HG03159 (cell line): ENCODE measurements around the gene SCN2A.
A peak's percentile ranks its signal among the peaks of the same experiment; 100 is the strongest.

Experiments used
- ATAC-seq: cut with Tn5 transposase; IDR thresholded peaks from one replicate; pipeline ENCODE4 v1.9.1; 2021; ENCODE audit warnings: mild to moderate bottlenecking, moderate library complexity; ENCODE audit not compliant: unreplicated experiment

Gene SCN2A

DNA sequence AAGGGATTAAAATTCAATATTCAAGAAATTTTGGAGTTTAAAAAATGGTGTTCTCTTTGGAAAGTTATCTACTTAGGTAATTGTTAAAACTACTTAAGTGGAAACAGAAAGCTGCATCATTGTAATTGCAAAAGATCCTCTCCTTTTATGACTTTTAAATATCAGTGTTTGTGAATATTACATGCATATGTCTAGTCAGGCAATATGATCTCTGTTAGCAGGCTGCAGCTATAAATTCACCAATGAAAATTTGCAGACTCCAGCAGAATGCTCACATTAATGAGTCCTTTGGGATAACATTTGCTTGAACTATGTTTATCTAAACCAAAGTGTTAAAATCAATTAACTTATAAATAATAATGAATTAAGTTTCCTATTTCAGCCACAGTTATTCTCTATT, 171.1 kb downstream of the SCN2A start:
- no peak for ATAC-seq

DNA sequence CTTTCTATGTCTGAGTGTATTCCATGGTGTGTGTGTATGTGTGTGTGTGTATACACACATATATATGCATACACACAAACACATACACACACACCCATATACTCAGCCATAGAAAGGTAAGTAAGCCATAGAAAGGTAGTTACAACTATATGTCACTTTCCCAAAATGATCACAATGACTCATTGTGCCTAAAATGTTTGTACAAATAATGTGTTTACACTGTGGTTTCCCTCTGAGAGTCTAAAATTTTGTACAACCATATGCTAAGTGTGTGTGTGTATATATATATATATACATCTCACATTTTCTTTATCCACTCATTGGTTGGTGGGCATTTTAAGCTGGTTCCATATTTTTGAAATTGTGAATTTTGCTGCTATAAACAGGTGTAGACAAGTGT, 175.0 kb downstream of the SCN2A start:
- ATAC-seq: no peak

- no peak for ATAC-seq
Observed at GRCh38 chr2:165417009-165417408, 177.8 kb downstream of the SCN2A start.

GRCh38 chr2:165420231-165420630, 181.0 kb downstream of the SCN2A start:
- ATAC-seq: no peak

- ATAC-seq: no peak
Observed at GRCh38 chr2:165423081-165423480, 183.9 kb downstream of the SCN2A start.

DNA sequence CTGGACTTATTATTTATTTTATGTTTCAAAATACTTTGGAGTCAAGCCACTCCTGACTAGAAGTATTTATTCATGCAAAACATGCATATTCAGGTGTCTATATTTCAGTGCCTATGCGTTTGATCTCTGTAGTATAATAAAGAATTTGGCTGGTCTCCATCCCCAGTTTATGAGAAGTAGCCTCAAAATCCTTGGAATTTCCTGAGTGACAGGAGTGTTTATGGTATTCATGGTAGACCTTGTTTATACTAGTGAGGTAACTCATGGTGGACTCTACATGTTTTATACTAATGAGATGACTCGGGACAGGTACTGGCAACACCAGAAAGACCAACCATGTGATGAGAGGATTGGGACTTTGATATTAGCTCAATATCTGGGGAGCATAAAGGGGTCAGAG, 186.3 kb downstream of the SCN2A start:
- ATAC-seq: no peak

- ATAC-seq: no peak
Observed at GRCh38 chr2:165427686-165428085, 188.5 kb downstream of the SCN2A start.

DNA sequence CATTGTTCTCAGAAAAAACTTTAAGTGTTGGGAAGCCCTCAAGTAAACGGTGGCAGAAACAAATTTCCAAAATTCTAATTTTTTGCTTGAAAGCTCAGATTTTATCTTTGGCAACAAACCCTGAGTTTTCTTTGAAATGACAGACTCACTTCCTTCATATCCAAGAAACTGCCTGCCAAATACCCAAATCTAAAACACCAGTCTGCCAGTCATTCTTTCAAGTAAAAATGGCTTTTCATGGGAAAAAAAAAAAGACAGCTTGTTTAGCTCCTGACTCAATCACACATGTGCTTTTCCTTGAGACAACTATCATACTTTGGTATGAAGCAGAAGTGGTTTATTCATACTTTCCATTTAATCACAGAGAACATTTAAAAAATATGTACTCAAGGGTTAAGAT, 189.7 kb downstream of the SCN2A start:
- no peak for ATAC-seq

DNA sequence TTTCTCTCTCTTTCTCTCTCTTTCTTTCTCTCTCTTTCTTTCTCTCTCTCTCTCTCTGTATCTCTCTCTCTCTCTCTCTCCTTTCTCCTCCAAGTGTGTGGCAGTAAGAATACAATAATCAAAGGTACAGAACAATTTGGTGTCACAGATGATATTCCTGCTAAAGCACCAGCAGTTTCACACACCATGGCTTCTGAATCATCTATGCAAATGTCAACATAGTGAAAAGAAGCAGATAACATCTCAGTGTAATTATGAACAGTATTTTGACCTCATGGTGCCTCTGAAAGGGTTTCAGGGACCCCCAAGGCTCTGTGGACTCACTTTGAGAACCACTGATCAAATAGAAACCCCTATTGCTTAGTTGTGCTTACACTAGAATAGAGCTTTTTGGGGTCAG, 191.8 kb downstream of the SCN2A start:
- ATAC-seq: no peak

DNA sequence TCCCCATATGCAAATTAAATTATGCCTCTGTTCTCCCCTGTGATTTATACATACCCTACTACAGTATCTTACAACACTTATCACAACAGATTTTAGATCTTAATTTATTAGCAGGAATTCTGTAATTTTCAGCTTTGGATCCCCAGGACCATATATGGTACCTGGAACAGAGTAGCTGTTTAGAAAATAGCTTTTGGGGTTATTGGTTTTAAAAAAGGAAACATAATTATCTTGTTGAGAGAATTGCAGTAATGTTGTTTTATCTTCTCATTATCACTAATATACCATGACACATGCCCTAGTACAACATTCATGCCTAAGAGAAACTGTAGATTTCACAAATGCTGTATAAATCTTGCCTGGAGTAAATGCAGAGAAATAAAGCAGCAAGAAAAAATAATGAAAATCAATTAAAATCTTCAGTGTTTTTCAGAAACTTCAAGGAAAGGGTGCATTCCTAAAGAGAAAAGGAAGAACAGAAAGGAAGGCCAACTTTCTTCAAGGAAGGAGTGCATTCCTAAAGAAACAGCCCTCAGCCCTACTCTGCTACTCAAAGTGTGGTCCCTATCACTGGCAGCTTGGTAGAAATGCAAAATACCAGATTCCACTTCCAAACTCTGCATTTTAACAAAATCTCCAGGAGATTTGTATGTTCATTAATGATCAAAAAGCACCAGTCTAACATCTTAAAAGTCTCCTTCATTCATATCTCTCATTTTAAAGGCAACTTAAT, 193.2 kb downstream of the SCN2A start:
- ATAC-seq: no peak

GRCh38 chr2:165434865-165435496, 195.8 kb downstream of the SCN2A start:
- ATAC-seq: no peak

DNA sequence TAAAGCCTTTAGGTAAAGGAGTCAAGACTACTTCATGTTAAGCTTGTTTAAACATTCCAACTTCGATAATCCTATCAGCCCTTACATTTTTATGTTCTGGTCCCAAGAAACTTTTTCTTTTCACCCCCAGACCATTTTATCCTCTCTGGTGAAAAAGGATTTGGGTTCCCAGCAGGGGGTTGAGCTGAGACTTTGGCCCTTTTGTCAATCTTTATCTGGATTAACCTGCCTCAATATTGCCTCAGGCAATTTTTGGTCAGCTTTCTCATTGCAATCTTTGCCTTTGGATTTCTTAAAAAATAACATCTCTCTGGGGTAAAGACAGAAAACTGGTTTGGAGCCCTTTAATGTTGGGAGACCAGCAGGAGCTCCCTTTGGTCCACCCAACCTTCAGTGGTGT, 196.4 kb downstream of the SCN2A start:
- no peak for ATAC-seq

DNA sequence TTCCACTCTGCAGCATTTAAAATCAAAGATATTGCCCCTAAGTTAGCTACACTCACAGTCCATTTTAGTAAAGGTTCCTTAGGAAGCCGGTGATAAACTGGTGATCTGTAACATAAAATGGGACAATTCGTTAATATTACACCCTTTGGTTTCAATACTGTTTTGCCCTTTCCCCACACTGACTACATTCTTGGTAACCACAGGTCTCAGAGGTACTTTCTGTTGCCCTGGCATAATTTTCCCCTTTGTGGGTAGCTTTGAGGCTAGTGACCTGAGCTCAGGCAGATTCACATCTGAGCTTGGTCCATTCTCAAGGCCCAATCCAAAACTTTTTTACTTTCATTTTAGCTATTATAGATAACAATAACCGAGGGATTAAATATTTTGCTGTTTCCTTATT, 197.3 kb downstream of the SCN2A start:
- ATAC-seq: peak; percentile 51

- ATAC-seq: no peak
Observed at GRCh38 chr2:165440367-165440766, 201.2 kb downstream of the SCN2A start.
